Skin epidermis (tissue), 12 donors: Measurements from ENCODE around the gene FBXO41.

Experiments used
- H3K27ac ChIP-seq, 21 experiments: fragments of 200-600 bp; sonication (generic) in 11 of 21; one replicate each; pipeline ENCODE4 v1.5.0; 2020; ENCODE audit warnings: mild to moderate bottlenecking in 3 of 21, inconsistent platforms in 2 of 21, moderate library complexity in 2 of 21
- H3K4me3 ChIP-seq, 7 experiments: fragments of 200-600 bp; sonication (generic) in 2 of 7; one replicate each; pipeline ENCODE4 v1.5.0; 2020; ENCODE audit warnings: inconsistent platforms in 2 of 7, mild to moderate bottlenecking in 2 of 7, moderate library complexity in 1 of 7

The FBXO41 gene

DNA sequence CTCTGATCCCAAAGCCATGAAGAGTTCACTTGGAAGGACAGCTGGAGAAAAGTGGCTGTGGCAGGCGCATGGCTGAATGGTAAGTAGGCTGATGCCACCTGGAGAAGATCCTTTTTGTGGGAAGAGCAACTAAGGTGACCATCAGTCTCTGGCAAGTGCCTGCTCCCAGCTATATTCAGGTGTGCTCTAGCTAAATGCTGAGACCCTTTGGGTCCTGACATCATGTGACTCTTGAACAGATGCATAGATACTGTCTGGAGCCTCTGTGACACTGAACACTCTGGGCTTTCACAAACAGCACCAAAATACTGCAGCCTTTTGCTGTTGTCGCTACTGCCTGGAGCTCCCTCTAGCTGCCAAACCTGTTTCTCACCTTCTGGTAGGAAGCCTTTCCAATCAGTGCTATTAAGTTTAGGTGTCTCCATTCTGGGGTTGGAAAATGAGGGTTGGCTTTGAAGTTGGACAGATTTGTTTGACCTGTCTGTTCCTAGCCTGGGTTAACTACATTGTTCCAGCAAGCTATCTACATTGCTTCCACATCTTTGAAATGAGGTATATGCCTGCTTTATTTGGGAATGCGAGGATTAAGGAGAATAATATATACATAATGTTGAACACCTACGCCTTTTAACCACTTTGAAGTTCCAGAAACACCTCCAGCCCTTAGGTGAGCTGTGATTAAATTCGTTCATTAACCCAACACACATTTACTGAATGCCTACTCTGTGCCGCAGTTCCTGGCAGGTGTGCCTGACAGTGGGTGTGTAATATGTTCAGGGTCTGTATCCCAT lies 6.0 kb upstream of the FBXO41 start:
- no peak overlapping the region for H3K27ac ChIP-seq
- no peak overlapping the region for H3K4me3 ChIP-seq

DNA sequence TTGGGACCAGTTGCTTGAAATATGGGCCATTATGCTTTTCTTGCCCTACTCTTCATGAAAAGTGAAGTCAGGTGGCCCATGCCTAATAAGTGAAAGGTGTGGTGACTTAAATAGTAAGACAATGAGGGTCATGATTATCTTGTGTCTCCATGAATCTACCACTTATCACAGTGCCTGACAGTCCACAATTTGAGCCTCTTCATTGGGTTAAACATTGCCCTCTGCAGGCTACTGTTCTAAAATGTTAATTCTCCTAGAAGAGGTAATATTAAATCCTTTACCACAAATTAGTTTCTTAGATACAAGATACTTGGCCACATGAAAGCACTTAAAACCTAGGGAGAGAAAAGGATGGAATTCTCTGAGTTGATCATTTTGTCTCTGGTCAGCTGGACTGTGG lies 5.0 kb upstream of the FBXO41 start:
- Histone ChIP-seq H3K27ac (no peak overlapping the region), H3K4me3 (no peak overlapping the region)

DNA sequence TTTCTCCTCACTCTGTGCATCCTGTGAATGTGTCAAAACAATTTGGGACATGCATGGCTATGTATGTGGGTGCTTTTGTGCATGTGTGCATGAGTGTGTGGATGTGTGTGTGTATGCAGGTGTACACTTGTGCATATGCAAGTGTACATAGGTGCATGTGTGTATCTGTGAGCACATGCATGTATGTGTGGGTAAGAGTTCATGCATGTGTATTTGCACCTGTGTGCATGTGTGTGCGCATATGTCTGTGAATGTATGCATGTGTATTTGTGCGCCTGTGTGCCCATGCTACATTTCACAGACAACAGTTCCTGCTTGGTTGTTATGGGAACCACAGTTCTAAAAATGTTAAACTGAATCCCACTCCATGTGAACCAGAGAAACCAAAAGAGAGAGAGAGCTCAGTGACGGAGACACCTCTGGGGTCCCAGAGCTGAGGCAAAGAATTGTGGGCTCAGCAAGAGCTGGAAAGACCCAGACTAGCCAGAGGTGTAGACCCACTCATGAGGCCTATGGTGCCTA lies 1.9 kb upstream of the FBXO41 start:
- no peak overlapping the region for H3K4me3 ChIP-seq

DNA sequence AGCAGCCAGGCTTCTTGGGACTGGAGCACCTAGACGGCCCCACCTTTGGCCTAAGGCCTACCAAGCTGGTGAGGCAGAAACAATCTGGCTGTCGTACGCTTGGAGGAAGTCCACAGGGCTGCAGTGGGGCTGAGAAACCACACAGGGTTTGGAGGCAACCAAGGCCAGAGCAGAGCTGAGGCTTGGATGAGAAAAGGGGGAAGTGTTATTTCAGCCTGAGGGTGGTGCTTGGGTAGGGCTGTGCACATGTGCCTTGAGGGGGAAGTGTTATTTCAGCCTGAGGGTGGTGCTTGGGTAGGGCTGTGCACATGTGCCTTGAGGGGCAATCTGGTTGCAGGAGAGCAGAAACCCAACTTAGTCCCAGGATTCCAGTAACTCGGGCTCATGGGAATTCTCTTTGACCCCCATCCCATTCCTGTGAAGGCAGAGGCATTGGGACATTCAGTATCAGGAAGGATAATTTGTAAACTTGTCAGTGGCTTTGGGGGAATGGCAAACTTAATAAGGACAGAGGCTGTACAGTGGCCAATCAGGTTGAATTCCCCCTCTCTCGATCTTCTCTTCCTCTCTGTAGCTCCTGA lies 971 bp upstream of the FBXO41 start:
- H3K27ac ChIP-seq: peak overlapping the region in 9 of 21 experiments; percentile 6 to 79 (median 43)
- peak overlapping the region in 4 of 7 experiments; percentile 57 to 64 (median 60) for H3K4me3 ChIP-seq

More for the DNA sequence above, 1.9 kb upstream of the FBXO41 start:
- no peak overlapping the region for H3K27ac ChIP-seq

DNA sequence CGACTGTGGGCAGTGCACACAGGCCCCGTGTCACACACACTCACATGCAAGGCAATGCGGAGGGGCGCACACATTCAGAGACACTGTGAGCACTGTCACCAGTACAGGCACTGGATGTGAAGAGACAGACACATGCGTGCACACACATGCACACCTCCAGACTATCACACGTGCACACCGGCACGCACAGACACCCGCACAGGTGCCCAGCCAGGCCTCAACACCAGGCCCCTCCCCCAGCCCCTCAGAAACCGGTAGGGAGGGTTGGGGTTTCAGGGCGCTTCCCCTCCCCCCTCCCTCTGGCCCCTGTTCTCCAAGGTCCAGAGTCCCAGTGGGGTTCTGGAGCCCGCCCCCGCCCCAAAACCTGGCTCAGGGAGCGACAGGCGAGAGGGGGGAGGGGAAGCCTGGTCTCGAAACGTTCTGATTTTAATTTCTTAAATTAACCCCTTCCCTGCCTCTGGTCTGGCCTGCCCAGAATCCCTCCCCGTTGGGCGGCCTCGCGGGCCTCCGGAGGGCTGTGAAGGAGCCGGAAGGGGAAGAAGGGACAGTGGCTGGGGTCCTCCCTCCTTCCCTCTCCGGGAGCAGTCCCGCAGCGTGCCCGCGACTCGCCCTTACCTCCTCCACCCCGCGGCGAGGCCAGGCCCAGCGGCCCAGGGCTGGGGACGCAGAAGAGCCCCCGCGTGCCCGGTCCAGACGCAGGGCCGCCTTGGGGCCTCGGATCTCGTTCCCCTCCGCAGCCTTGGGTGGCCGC lies 558 bp downstream of the FBXO41 start:
- H3K4me3 ChIP-seq: peak overlapping the region; percentile 46 to 64 (median 60)

DNA sequence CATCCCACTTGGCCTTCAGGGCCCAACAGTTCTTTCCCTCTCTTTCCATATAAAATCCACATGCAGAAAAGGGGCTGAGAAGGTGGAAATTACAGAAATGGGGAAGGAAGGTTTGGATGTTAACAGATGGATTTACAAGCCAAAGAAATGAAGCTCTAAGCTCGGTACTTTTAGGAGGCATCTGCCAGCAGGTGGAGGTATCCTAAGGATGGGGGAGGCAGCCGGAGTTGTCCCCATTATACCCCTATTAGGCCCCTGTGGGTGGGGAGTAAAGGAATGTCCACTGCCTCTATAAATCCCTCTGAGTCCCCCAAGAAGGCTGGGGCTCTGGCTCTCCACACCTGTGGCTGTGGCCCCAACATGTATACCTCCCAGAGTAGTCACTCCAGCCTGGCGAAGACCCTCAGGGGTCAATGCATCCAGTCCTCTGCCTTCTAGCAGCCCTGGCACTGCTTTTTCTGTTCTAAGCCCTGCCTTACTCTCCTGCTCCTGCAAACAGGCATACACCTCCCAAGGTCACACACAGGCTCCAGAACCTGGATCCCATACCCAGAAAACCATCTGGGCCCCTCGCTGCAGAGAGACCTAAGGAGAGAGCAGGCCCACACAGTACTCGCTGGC lies 1.2 kb downstream of the FBXO41 start:
- Histone ChIP-seq H3K4me3 (peak overlapping the region in 3 of 7 experiments; percentile 57 to 64 (median 60)), H3K27ac (no peak overlapping the region)

More for the DNA sequence above, 558 bp downstream of the FBXO41 start:
- peak overlapping the region in 10 of 21 experiments; percentile 6 to 79 (median 40) for H3K27ac ChIP-seq

DNA sequence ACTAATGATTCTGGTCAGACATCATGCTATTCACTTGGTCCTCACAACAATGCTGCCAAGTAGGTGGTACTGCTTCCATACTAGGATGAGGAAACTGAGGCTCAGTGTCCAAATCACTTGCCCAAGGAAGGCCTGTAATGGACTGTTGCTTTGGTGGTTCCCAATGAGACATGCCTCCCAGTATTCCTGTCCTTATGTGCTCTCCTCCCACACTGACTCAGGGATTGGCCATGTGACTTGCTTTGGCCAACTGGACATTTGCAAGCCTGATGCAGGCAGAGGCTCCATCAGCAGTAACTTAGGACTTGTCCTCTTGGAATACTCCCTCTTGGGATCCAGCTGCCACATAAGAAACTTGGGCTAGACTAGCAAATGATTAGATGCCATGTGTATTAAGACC lies 3.0 kb downstream of the FBXO41 start:
- H3K27ac ChIP-seq: no peak overlapping the region

DNA sequence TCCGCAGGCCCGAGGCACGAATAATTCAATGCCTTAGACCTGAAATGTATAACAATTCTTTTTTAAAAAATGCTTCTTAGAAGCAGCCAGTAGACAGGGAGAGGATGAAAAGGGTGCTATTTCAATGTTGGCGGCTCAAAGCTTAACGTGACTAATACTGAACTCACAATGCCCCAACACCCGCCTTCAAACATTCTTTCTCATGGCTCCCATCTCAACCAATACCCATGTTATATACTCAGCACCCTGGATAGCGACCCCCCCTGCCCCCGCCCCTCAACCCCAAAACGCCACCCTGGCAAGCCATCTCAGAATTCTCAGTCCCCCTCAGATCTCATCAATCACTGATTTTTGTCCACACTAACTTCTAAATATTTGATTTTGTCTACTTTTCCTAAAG lies 4.4 kb downstream of the FBXO41 start:
- H3K4me3 ChIP-seq: no peak overlapping the region
- no peak overlapping the region for H3K27ac ChIP-seq

More for the DNA sequence above, 3.0 kb downstream of the FBXO41 start:
- H3K4me3 ChIP-seq: no peak overlapping the region

DNA sequence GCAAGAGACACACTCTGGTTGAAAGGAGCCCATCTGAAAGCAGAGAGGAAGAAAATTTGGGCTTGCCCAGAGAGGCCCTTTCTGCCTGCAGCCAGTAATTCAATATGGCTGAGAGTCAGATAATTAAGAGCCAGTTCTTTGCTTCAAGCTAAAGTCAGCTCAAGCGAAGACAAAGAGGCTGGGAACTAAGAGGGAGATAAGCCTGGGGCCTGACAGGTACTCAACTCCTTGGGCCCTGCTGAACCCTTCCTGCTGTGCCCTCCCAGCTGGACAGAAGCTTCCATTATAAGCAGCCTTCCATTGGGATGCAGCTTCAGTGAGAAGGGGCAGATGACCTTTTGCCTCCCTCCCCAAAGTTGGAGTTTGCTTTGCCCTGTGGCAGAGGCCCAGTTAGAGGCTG lies 12.0 kb downstream of the FBXO41 start:
- no peak overlapping the region for H3K27ac ChIP-seq
- H3K4me3 ChIP-seq: no peak overlapping the region

DNA sequence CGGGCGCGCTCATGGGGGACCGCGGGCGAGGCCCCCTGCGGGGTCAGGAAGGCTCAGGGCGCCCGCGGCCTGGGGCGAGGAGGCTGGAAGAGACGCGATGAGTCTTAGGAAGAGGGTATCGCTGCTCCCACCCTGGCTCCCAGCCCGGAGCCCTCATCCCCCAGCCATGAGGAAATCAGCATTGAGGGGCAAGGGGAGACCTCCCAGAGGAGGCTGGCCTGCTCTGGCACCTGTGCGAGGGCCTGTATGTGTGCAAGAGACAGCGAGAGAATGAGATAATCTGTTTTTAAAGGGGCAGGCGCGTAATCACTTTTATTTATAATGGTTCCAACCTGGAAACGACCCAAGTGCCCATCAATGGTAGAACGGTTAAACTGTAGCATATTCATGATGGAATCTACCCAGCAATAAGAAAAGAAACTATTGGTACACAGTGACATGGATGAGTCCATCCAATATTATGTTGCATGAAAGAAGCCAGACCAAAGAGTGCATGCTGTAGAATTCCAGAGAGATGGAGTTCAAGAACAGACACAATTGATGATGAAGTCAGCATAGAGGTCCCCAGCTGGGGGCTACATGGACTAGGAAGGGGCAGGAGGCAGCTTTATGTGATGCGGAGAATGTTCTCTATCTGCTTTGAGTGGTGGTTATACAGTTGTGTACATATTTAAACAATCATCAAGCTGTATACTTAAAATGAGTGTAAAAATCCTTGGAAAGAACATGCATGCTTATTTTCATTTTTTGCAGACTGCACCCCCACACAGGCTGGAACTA lies 14.4 kb downstream of the FBXO41 start:
- H3K27ac ChIP-seq: peak overlapping the region in 5 of 21 experiments; percentile 24 to 65 (median 44)
- peak overlapping the region in 6 of 7 experiments; percentile 7 to 47 (median 34) for H3K4me3 ChIP-seq

DNA sequence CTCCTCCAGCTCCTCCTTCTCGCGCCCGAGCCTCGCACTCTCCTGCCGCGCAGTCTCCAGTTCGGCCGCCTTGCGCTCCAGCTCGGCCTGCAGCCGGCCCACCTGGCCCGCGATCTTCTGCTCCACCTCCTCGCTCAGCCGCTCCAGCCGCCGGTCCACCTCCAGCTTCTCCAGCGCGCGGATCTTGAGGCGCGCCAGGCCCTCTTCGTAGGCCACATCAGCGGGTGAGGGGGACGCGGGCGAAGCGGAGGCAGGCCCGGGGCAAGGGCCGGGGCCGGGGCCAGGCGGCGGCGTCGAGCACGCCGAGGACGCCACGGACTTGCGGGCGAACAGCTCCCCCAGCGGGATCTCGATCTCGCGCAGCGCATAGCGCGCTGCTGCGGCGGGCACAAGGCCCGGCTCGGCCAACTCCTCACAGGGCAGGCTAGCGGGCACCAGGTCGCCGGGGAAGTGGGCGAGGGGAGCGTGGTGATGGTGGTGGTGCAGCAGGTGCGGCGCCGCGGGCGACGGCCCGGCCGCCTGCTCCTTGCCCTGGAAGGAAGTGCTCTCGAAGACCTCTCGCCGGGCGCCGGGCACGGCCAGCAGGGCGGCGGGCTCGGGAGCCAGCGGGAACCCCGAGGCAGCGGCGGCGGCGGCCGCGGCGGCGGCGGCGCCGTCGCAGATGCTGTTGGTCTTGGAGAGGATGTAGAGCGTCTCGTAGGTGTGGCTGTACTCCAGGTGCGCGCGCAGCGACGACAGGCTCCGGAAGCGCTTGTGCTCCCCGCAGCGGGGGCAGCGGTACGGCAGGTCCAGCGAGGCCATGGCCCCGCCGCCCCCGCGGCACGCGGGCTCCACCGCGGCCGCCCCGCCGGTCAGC lies 15.2 kb downstream of the FBXO41 start:
- peak overlapping the region in 6 of 21 experiments; percentile 24 to 65 (median 50) for H3K27ac ChIP-seq
- H3K4me3 ChIP-seq: peak overlapping the region; percentile 15 to 47 (median 31)

DNA sequence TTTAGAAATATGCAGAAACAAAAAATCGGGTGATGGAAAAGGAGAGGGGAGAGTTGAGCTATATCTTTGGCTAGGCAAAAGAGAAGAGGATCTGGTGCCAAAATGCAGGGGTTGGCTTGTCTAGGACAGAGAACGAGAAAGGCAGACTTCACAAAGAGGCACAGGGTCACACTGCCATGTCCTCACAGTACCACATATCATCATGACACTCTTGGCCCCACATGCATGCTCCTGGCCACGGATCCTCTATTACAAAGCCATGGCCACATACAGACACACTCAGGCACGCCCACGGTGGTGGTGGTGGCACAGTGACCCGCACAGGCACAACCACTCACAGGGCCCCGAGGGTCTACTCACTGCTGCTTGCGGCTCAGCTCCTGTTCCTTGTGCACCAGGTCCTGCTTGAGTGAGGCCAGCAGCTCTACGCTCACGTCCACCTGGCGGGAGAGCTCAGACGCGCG lies 15.9 kb downstream of the FBXO41 start:
- H3K4me3 ChIP-seq: peak overlapping the region in 5 of 7 experiments; percentile 15 to 47 (median 31)

DNA sequence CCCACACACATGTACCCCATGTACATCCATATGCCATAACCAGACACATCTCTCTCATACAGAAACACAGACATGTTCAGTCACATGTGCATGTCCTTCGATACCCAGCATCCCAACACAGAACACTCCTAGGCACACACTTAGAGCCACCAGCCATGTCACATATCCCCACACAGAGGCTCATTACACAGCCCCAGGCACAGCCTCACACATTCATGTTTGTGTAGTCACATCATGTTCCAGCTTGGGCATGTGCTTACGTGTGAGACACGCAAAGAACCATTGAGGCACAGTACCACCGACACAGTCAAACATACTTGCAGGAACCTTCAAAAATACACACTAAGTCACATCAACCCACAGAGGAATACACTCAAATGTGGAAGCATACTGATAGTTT lies 17.3 kb downstream of the FBXO41 start:
- Histone ChIP-seq H3K27ac (no peak overlapping the region), H3K4me3 (no peak overlapping the region)

More for the DNA sequence above, 15.9 kb downstream of the FBXO41 start:
- no peak overlapping the region for H3K27ac ChIP-seq

DNA sequence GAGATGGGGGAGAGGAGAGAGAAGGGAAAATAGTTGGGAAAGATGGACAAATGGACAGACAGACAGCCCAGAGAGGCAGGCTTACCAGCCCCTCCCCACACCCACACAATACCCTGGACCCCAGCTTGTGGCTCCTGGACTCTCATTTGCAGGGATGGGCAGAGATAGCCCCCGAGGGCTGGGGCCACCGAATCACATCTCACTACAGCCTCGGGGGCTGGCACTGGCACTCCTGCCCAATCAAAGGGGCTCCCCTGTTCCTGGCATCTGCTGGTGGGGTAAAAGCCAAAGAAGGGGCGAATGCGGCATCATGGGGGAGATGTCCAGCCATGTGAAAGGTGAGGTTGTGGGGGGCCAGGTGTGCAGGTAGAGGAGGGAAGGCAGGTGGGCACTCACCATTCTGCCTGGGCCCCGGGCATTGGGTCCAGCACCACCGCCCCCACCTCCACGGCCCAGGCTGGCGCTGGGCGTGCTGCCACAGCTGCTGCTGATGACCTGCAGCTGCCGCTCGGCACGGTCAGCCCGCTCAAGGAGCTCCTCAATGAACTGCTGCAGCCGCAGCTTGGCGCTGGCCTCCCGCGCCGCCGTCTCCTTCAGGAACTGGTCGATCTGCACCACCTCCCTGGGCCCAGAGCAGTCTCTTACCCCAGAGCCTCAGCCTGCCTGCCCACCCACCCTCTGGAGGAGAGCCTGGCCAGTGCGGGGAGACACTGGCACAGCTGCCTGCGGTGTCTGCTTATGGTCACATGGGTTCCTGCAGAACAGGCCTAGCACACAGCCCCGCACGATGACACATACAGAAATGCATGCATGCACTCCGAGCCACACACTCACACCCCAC lies 18.0 kb downstream of the FBXO41 start:
- Histone ChIP-seq H3K4me3 (no peak overlapping the region), H3K27ac (no peak overlapping the region)

DNA sequence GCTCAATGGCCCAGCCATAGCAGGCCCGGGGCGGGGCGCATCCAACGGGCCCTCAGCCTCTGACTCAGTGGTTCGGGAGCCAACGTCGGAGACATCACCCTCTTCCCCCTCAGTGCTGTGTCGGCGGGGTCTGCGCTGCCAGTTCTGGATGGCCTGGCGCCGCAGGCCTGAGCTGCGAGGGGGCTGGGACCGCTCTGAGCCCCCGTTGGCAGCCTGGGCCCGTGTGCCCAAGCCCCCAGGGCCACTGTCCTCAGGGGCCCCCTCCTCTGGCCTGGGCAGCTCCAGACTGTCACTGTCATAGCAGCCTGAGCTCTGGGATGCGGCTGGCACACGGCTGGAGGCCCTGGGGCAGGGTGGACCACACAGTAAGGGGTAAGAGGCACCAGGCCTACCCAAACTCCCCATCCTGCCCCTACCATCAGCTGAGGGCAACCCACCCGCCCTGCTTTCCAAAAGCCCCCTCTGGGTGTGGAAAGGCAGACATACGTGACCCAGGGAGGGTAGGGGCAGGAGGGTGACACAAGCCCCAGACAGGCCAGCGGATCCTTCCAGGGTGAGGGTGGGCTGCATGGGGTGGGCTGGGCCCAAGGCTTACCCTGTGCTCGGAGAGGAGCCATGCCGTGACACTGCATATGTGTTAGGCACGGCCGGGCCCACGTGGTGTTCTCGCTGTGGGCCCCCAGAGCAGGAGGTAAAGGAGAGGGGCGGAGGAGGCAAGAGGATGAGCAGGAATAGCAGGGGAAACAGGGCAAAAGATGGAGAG lies 18.8 kb downstream of the FBXO41 start:
- no peak overlapping the region for H3K4me3 ChIP-seq
- H3K27ac ChIP-seq: no peak overlapping the region

DNA sequence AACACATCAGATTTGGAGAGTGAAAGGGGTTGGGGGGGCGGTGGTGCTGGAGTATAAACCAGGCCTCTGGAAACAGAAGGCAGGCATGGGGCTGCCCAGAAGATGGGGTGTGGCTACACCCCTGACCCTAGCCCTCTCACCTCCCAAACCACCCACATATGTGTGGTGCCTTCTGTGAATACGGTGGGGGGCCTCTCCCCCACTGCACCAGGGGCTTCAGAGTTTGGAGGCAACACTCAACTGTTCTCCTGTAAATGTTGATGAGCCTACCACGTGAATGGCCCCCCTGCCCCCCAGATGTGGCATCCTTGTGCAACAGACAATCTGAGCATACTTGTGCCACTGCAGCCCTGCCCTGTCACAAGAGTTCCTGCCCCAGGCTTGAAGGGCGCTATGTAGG lies 19.5 kb downstream of the FBXO41 start:
- Histone ChIP-seq H3K27ac (no peak overlapping the region), H3K4me3 (no peak overlapping the region)

DNA sequence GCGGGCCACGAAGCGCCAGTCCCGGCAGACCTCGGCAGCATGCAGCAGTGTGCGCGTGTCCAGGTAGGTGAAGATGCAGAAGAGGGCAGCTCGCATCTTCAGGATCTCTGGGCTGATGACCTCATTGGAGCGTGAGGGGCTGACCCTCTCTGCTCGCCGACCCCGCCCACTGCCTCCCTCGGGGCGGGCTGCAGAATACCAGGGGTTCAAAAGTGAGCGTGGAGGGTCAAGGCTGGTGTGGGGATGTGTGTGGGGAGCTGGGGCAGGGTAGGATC lies 20.0 kb downstream of the FBXO41 start:
- H3K27ac ChIP-seq: no peak overlapping the region
- no peak overlapping the region for H3K4me3 ChIP-seq
